NCI-H128 (cell line): ENCODE measurements around the gene SLCO2A1.
A peak's percentile ranks its signal among the peaks of the same experiment; 100 is the strongest.

Experiments used
- DNase-seq: peaks from one replicate; lab custom pipeline; 2025; ENCODE audit not compliant: unreplicated experiment; lab: John Stamatoyannopoulos, UW

Gene SLCO2A1

DNA sequence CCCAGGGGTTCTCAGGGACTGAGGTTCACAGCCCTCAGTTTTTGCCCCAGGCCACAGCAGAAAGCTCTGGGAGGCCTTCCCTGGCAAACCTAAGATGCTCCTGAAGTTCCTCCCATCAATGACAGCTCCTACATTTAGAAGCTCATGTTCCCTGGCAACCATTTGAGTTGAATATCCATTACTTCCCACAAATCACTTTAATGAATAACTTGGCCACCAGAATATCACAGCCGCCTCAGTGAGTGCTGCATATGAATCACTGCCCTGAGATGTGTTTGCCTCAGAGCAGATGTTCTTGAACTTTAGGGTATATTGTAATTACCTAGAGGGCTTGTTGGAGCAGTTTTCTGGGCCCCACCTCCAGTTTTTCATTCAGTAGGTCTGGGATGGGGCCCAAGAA is 27.4 kb downstream of the SLCO2A1 start:
- DNase-seq, result no peak

DNA sequence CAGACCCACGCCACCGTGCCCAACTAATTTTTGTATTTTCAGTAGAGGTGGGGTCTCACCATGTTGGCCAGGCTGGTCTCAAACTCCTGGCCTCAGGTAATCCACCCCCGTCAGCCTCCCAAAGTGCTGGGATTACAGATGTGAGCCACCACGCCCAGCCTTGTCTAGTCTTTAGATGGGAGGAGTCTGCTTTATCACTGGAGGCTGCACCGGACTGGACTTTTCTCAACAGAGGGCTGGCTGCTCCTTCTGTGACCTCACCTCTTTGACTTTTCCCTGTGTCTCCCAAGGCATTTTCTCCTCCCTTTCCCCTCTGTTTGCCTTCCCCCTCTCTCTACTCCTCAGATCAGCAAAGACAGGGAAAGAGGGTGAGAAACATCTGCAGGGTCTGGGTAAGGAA is 28.5 kb downstream of the SLCO2A1 start:
- no peak for DNase-seq

DNA sequence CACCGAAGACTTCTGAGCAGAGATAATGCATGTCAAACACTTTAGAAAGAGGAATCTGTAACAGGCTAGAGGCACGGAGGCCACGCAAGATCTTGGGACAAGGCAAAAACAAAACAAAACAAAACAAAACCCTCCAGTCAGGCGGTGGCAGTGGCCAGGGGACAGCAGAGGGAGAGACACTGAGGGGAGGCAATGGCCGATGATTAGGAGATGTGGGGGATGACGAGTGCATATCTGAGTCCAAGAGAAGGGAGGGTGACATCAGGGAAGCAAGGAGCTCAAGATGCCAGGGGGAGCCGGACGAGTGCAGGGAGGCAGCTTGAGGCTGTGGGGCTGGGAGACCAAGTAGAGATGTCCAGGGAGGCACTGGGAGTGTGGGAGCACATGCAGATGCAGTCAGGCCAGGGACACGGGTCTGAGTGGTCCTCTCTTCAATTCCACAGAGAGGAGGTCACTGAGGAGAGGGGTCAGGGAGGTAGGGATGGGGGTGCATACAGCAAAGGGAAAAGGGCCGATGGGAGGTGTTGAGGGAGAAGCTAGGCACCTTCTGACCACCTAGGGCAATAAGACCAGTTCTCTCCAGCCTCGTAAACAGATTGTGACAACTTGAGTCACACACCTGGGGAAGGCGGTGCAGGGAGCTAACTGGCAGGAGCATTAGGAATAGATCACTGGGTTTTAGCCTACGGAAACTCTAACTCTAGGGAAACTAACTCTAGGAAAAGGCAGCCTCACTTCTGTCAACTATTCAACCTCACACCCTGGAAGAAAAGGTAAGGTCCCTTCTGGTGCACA is 29.6 kb downstream of the SLCO2A1 start:
- DNase-seq, result no peak

DNA sequence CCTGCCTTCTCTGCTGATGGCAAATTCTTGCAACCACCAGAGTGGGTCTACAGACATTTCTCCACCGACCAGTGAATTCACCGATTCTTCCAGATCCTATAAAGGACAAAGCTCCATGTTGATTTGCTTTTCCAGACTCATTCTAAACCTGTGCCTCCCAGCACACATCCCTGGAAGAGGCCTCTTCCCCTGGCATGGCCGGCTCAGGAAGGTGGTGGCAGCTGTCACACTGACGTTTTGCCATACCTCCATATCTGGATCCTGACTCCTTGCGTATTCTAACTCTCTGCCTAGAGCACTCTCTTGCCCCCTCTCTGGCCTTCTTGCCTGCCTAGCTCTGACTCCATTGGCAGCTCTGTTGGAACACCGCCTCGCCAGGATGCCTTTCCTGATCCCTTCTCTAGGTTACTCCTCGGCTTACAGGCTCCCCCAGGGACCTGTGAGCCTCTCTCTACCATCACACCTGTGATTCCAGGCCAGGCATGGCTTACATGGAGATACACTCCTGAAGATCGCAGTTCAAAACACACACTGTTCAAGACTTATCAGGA is 31.0 kb downstream of the SLCO2A1 start:
- no peak for DNase-seq

DNA sequence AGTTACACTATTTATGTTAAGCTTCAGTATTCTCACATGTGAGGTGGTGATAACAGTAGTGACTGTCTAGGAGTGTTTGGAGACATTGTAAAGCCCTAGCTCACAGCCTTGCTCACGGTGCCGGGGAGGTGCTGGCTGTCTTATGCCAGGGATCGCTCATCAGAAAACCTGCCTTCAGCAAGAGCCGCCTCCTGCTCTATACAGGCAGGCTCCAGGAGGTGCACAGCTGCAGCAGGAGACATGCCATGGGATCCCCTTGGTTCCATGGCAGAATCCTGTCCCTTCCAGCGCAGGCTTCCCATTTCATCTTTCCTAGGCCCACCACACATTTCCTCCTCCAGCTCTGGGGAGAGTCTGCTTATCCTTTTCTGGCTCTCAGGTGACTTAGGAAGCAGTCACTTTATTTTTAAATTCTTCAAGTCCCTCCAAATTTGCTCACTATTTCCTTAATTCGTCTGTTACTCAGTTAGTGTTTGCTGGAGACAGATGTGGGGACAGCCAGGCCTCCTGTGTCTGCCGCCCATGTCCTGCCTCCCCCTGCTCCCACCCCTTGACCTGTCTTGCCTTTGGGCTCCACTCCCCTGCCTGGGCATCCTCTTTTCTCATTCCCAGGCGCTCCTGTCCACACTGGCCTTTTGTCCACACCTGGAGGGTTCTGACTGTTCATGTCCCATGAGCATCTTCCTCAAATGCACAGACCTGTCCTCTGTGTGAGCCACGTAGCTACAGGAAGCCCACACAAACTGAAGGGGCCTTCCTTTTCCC is 31.7 kb downstream of the SLCO2A1 start:
- no peak for DNase-seq

DNA sequence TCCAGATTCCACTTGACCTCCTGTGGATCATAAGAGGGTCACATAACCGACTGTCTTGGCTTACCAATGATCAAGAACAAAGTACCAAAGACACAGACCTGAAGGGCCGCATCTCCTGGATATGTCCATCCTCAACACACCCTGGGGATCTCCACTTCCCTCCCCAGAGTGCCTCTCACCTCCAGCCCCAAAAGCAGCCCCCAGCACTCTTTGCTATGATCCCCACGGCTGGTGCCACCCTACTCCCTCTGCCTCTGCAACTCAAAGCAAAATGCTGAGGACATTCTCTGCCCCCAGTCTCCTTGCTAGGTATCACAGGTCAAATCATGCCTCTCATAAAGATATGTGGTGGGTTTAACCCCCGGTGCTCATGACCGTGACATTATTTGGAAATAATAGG is 32.7 kb downstream of the SLCO2A1 start:
- no peak for DNase-seq

DNA sequence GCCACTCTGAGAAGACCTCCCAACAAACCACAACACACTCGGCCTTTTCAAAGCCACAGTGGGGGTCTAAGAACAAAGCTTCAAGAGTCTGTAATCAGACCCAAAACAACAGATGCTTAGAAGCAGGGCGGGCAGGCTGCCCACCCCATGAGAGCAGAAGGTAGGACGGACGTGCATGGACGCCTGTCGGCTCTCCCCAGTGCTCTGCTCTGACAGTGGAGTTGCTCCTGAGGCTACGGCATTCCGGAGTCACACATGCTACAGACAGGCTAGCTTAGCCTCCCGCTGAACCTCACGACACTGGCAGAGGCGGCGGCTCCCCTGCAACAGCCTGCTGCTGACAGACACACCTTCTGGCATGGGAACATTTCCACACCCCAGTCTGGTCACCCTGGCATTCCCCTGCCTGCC is 33.5 kb downstream of the SLCO2A1 start:
- DNase-seq, result peak; percentile 54

DNA sequence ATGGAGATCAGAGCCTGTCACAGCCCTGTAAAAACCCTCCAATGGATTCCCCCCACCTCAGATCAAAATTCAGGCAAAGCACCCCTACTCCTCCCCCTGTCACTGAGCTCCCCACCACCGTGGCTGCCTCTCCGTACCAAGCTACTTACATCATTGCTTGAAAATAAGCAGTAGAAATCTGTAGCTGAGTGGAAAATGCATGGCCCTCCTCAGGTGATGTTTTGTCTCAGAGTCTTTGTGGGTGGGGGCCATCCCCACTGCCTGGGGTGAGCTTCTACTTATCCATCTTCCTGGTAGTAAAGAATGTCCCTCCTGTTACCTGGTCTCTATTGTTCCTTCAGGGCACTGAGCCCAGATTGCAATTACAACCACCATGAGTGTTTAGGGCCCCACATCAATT is 34.5 kb downstream of the SLCO2A1 start:
- DNase-seq, result peak; percentile 19

DNA sequence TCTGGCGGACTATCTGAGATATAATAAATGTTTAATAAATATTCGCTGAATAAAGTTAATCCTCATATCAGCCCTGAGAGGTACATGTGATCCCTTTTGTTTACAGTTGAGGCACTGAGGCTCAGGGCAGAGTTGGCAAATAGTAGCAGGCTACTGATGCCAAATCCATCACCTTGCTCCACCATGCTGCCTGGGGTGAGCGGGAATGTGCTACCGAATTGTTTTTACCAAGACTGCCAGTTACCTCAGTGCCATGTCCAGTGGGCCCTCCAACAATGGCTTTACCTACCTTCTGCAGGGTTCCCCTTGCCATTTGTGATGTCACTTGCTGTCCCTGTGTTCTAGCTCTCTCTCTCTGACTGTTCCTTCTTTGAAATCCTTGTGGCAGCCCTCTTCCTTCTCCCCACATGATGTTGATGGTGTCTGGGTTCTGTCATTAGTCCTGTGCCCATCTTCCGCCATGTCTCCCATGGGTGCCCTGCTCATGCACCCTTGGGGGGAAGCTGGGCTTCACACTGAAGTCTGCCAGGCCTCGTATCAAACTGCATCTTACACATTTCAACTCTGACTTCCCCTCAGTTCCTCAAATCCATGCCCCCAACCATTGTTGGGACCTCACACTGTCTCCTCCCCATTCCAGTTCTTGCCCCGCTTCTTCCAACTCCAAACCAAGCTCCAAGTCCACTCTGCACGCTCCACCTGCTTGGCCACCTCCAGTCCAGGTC is 35.4 kb downstream of the SLCO2A1 start:
- no peak for DNase-seq

DNA sequence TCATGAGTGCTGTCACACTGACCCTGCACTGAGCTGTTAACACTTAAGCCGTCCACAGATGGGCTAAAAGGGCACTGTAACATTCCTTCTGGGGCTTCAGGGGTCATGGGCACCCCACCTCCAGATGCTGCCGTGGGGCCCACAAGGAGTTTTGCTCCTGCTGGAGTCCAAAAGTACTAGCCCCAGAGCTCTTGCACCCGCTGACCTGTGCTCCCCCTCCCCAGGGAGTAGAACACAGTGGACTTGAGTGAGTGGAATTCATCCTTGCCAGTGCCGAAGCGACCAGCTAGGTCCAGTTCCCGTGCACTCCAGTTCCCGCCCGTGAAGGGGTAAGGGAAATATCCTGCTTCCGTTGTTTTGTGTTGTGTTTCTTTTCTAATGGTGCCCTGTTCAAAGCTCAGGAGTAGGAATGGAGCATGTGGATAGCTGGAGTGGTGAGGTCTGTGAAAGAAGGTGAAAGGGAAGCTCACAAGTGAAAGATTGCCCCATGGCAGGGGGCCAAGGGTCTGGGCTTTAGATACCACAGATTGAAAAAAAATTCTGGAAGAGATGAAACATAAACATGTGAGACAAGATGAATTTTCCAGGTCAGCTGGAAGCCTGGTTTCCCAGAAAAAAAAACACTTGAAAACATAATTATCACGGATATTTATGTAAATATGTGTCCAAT is 36.6 kb downstream of the SLCO2A1 start:
- no peak for DNase-seq

DNA sequence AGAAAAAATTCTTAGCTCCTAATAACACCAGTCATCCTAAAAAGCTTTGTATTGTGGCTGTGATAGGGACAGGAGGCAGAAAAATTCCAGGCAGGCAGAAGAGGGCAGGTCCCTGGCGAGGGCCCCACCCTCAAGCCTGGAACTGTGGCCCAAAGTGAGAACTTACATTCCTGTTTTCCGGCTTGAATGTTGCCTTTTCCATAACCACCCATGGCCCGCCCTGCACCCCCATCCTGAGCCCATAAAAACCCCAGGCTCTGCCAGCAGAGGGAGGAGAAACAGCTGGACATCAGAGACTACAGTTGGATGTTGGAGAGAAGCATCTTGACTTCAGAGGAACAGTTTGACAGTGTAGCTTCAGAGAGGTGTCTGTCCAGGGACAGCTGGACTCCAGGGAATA is 37.3 kb downstream of the SLCO2A1 start:
- DNase-seq, result no peak

DNA sequence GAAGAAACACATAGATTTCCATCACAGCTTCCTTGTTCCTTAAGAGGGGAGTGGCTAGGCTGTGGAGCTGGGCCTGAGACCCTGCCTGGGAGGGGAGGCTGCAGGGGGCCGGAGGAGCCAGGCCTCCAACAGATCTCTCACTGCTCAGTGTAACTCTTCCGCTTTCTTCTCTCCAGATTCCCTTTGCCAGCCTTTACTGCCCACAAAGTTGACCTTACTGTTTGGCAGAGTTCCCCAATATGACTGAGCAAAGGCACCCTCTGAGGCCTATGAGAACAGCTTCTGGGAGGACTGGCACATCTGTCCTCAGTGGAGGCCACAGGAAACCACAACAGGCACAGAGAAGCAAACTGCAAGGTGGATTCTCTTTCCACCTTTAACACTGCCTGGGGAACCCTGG is 38.1 kb downstream of the SLCO2A1 start:
- DNase-seq, result no peak

DNA sequence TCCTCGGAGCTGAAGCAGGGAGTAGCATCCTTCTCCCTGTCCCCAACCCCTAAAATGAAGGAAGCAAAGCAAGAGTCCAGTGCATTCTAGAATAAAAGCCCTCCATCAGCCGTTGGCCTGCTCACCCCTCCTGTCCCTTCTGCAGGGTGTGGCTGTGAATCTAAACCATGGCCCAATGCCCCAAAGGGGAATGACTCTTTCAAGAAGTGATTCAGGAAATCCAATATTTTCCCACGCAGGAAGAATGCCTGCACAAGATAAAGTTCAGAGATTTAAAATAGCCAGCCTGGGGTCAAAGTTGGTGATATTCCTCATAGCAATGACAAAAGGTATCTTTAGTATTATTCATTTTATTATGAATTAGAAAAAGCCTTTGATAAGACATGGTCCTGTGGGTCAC is 38.5 kb downstream of the SLCO2A1 start:
- no peak for DNase-seq

DNA sequence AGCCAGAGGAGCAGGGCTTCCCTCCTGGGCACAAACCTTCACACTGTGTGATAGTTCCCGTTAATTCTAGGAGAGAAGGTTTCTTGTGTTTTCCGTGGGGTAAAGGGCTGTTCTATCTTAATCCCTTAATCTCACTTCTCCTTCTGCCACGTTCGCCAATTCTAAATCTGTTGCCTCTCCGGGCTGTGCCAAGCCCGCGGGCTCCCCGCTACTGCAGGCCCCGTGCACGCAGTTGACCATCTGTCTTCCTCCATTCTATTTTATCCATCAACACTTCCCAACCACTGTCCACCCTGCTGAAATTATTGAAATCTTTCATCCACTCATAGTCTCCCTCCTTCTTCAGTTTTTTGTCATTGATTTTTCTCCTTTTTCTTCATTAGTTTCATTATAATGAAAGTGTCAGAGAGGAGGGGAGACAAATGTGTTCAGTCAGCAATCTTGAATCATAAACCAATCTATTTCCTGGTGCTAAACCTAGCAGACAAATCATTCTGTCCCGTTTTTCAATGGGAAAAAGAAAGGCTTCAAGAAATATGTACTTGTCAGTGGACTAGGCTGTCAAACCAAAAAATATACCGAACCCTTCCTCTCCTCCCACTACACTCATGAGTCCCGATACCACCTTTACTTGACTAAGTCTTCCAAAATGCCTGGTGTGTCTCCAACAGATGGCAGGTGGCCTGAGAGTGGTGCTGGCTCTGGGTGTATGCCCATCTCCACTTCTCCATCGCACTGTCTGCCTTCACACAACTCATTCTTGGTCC is 39.6 kb downstream of the SLCO2A1 start:
- no peak for DNase-seq

DNA sequence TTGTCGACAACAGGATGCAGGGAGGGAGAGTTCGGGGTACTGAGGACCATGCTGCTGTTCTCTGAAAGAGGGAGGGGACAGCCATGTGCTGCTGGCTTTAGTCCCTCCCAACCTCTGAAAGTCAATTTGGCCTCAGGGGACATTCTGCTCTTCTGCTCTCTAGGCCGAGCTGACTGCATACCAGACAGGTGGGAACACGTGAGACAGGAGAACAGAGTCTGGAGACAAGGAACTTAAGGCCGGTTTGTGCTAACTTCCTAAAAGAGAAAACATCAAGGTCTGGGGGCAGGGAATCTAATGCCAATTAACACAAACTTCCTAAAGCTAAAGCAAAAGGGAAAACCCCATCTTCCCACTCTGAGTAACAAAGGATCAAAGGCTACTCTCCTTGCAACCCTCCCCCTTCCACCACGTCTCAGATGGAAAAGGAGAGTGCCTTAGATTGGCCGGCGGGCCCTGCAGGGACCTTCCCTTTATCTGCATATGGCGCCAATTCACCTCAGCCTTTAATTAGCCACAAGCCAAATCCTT is 41.0 kb downstream of the SLCO2A1 start:
- no peak for DNase-seq

DNA sequence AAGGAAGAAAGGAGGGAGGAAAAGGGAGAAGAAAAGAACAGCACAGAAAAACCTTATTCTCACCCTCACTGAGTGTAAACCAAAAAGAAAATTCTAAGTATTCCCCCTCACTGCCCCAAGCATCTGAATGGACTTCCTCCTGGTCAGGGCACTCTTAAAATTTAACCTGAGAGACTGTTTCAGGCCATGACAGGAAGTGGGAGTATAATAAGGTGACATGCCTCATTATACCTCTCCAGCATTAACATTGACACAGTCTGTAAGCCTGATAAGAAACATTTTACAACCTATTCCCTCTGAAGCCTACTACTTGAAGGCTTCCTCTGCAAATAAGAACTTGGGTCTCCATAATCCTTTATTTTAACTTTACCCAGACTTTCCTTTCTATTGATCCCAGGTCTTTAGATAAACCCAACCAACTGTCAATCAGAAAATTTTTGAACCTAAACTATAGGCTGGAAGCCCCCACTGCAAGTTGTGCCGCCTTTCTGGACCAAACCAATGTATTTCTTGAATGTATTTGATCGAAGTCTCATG is 41.7 kb downstream of the SLCO2A1 start:
- no peak for DNase-seq

DNA sequence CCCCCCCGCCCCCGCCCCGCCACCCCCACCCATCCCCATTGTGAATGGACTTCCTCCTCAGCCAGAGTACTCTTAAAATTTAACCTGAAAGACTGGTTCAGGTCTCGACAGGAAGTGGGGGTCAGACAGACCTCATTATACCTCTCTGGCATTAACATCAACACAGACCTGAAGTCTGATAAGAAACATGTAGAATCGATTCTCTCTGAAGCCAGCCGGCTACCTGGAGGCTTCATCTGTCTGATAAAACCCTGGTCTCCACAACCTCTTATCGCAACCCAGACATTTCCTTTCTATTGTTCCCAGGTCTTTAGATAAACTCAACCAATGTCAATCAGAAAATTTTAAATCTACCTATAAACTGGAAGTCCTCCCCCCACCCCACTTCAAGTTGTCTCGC is 42.6 kb downstream of the SLCO2A1 start:
- no peak for DNase-seq

DNA sequence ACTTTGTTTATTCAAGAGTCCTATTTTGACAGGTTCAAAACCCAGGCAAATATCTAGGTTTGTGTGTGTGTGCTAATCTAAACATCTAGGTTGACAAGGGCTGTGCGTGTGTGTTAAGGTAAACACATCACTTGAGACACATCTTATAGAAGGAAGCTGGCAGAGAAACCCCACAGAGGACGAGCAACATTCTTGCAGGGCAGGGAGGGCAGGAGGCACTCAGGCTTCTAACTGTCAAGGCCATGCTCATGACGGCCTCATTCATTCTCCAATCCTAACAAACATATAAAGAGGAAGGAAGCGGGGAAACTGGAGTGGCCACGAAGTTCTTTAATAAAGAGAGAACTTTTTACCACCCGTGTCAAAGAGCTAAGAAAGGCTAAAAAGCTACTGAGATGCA is 43.4 kb downstream of the SLCO2A1 start:
- DNase-seq, result no peak

DNA sequence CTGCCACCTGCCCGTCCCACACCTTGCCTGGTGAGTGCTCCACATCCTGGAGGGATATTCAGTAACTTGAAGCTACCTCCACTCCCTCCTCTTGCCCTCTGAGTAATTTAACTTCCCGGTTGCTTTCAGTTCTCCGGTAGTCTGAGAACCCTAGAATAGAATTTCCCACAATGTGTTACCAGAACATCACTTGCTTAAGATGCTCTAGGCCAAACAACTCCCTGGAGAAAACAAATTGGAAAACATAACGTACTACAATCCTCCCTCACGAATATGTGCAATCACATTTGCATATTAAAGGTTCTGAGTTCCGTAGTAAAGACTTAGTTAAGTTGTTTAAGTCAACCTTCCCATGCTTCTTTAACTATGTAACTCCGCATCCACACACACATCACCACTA is 44.8 kb downstream of the SLCO2A1 start:
- DNase-seq, result no peak
